Activated CD4-positive, alpha-beta T cell treated with anti-CD3 and anti-CD28 coated beads for 36 hours (primary cell): ENCODE results near the gene DNM3. TPM values are rescaled to one million over a fixed set of nuclear protein-coding genes. Genes with fewer than 3 reads are reported as not detected.

Experiments
- ATAC-seq: fragments of 200-7000 bp; cut with Tn5 transposase; one replicate; pipeline ENCODE4 v1.10.0; 2021; ENCODE audit warnings: mild to moderate bottlenecking, moderate library complexity
- CTCF ChIA-PET: fragments of 350-600 bp; sonication (Branson Sonifier 250); formaldehyde crosslinking; loops from one replicate; lab custom pipeline; 2021; ENCODE audit warnings: antibody characterized with exemption; lab: Charles Lee
- POLR2A ChIA-PET: fragments of 350-600 bp; sonication (Branson Sonifier 250); formaldehyde crosslinking; loops from one replicate; lab custom pipeline; 2021; ENCODE audit warnings: antibody characterized with exemption, inconsistent platforms; lab: Charles Lee
- DNase-seq: peaks from one replicate; pipeline ENCODE4 v3.0.0-alpha.2; 2020
- H3K27ac Mint-ChIP-seq: one replicate; pipeline ENCODE4 v1.8.0; 2021; ENCODE audit warnings: mixed read lengths
- H3K27me3 Mint-ChIP-seq: one replicate; pipeline ENCODE4 v1.8.0; 2021; ENCODE audit warnings: mixed read lengths
- H3K36me3 Mint-ChIP-seq: one replicate; pipeline ENCODE4 v1.8.0; 2021; ENCODE audit warnings: low read depth, mixed read lengths
- H3K4me1 Mint-ChIP-seq: one replicate; pipeline ENCODE4 v1.8.0; 2021; ENCODE audit warnings: mixed read lengths
- H3K4me3 Mint-ChIP-seq: one replicate; pipeline ENCODE4 v1.8.0; 2021; ENCODE audit warnings: mild to moderate bottlenecking, moderate library complexity, mixed read lengths
- H3K9me3 Mint-ChIP-seq: one replicate; pipeline ENCODE4 v1.8.0; 2021; ENCODE audit warnings: low read depth, mixed read lengths
- intact Hi-C, 2 experiments: fragments of 100-400 bp; cut with DNase I in 1 of 2; cut with micrococcal nuclease in 1 of 2; formaldehyde crosslinking; loops; one replicate each; pipeline versions ENCODE4 v1.14.2 to v1.15.1; 2022 to 2024; cut with DNase I, micrococcal nuclease
- total RNA-seq, 2 experiments: library from RNA; stranded (reverse); gene quantifications; one replicate each; pipeline ENCODE4 v1.2.3, GENCODE V29; 2021

Gene DNM3
- total RNA-seq, 2 experiments from 2014 or later, result 1.1 to 1.4 TPM

DNA sequence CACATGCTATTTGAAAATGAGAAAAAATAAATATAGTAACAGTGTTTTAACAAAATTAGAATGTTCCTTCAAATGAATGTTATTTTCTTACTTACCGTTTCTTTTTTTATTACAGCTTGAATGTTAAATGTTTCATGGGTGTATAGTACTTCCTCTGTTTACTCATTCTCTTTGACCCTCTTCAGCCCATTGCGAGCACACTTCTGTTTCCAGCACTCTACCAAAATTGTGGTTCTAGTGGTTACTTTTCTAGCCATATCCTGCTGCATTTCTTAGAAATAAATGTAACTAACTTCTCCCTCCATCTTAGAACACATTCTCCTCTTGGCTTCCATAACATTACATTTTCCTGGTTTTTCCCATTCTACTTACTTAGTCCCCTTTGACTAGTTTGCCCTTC, 389.2 kb downstream of the DNM3 start:
- CTCF ChIA-PET, result interaction anchor here (0.7 kb wide), 1 partner anchor 1084 kb away, joined by 3 read pairs; no protein-coding TSS in a partner anchor
- H3K36me3 Mint-ChIP-seq, result no peaks in the 10 kb centered on the region
- no peaks in the 10 kb centered on the region for H3K27me3 Mint-ChIP-seq
- DNase-seq, result no peak
- ATAC-seq, result no peak
- no peak overlapping the region for H3K27ac Mint-ChIP-seq
- peaks cover 9% of the 10 kb centered on the region for H3K9me3 Mint-ChIP-seq
- intact Hi-C loops, result no loop called here
- H3K4me1 Mint-ChIP-seq, result peaks cover 4% of the 10 kb centered on the region
- POLR2A ChIA-PET, result no interaction called here
- no peak overlapping the region for H3K4me3 Mint-ChIP-seq

DNA sequence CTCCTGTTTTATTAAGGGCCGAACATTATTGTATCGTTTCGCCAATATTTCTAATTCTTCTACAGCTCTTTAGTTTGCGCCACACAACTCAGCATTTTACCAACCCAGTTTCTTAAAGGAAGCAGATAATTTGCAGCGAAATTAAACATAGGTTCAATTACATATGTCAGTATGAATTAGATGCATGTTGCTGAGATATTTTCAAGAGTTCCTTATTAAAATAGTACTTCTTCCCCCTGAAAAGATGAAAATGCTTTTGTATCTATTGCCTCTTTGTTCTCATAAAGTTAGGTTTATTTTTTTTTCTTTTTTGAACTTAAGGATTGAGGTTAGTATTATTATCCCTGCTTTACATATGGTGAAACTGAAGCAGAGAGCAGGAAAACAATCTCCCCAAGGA, 395.7 kb downstream of the DNM3 start:
- ChIA-PET CTCF (no interaction called here), POLR2A (no interaction called here)
- intact Hi-C loops, result no loop called here
- no peaks in the 10 kb centered on the region for H3K36me3 Mint-ChIP-seq
- no peak overlapping the region for H3K4me3 Mint-ChIP-seq
- H3K9me3 Mint-ChIP-seq, result peaks cover under 1% of the 10 kb centered on the region
- H3K27ac Mint-ChIP-seq, result no peak overlapping the region
- ATAC-seq (no peak), DNase-seq (no peak)
- H3K4me1 Mint-ChIP-seq, result no peaks in the 10 kb centered on the region
- H3K27me3 Mint-ChIP-seq, result no peaks in the 10 kb centered on the region

- ATAC-seq, result no peak
- no peaks in the 10 kb centered on the region for H3K4me1 Mint-ChIP-seq
- H3K27me3 Mint-ChIP-seq, result no peaks in the 10 kb centered on the region
- no peak for DNase-seq
- no peak overlapping the region for H3K4me3 Mint-ChIP-seq
- CTCF ChIA-PET, result no interaction called here
- POLR2A ChIA-PET, result no interaction called here
- intact Hi-C loops, result no loop called here
- no peaks in the 10 kb centered on the region for H3K9me3 Mint-ChIP-seq
- H3K27ac Mint-ChIP-seq, result no peak overlapping the region
- no peaks in the 10 kb centered on the region for H3K36me3 Mint-ChIP-seq
Measured at GRCh38 chr1:172238158-172238557, 396.9 kb downstream of the DNM3 start.

- ATAC-seq (no peak), DNase-seq (no peak)
- Mint-ChIP-seq H3K27me3 (no peaks in the 10 kb centered on the region), H3K4me1 (no peaks in the 10 kb centered on the region), H3K27ac (no peak overlapping the region), H3K36me3 (no peaks in the 10 kb centered on the region), H3K4me3 (no peak overlapping the region), H3K9me3 (no peaks in the 10 kb centered on the region)
- ChIA-PET POLR2A (no interaction called here), CTCF (interaction anchor here (0.6 kb wide), 1 partner anchor 29 kb away, joined by 3 read pairs; no protein-coding TSS in a partner anchor)
- intact Hi-C loops, result no loop called here
Measured at GRCh38 chr1:172238965-172239364, 397.7 kb downstream of the DNM3 start.

GRCh38 chr1:172239901-172240300, 398.6 kb downstream of the DNM3 start:
- POLR2A ChIA-PET, result no interaction called here
- Mint-ChIP-seq H3K27me3 (no peaks in the 10 kb centered on the region), H3K27ac (no peak overlapping the region), H3K4me1 (no peaks in the 10 kb centered on the region), H3K4me3 (no peak overlapping the region), H3K9me3 (no peaks in the 10 kb centered on the region), H3K36me3 (no peaks in the 10 kb centered on the region)
- intact Hi-C loops, result no loop called here
- CTCF ChIA-PET, result no interaction called here
- no peak for DNase-seq
- no peak for ATAC-seq

DNA sequence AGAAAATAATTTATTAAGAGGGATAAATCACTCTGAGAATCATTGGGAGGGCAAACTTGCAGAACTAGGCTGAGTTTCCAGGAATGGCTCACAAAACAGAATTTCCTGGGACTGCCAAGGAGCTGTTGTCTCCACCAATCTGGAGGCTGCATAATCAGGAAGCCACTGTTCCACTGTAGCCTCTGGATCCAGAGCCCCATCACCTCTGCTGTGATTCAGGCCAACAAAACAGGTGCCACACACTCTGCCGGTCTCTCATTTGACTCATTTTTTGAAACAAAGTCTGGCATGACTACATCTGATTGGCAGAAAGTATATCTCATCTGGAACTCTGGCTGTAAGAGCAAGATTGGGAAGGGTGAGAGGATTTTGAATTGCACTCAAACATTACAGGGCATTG, 400.2 kb downstream of the DNM3 start:
- H3K4me1 Mint-ChIP-seq, result no peaks in the 10 kb centered on the region
- ChIA-PET POLR2A (no interaction called here), CTCF (interaction anchor here (0.7 to 1.5 kb wide), 2 partner anchors 13 to 87 kb away, joined by 3 read pairs; no protein-coding TSS in a partner anchor)
- no peaks in the 10 kb centered on the region for H3K27me3 Mint-ChIP-seq
- no peaks in the 10 kb centered on the region for H3K9me3 Mint-ChIP-seq
- no peak for DNase-seq
- no peak overlapping the region for H3K4me3 Mint-ChIP-seq
- intact Hi-C loops, result no loop called here
- no peak for ATAC-seq
- no peaks in the 10 kb centered on the region for H3K36me3 Mint-ChIP-seq
- no peak overlapping the region for H3K27ac Mint-ChIP-seq

- CTCF ChIA-PET, result no interaction called here
Measured at GRCh38 chr1:172244865-172245264, 403.6 kb downstream of the DNM3 start.

DNA sequence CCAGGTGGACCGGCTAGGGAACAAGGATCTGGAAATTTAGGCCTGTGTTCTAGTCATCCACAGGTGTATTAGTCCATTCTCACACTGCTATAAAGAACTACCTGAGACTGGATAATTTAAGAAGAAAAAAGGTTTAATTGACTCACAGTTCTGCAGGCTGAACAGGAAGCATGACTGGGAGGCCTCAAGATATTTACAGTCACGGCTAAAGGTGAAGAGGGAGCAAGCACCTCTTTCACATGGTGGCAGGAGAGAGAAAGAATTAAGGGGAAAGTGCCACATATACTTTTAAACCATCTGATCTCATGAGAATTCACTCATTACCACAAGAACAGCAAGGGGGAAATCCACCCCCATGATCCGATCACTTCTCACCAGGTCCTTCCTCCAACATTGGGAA, 404.5 kb downstream of the DNM3 start:
- Mint-ChIP-seq H3K36me3 (no peaks in the 10 kb centered on the region), H3K4me3 (no peak overlapping the region), H3K4me1 (no peaks in the 10 kb centered on the region), H3K9me3 (no peaks in the 10 kb centered on the region), H3K27me3 (no peaks in the 10 kb centered on the region), H3K27ac (no peak overlapping the region)
- ATAC-seq (no peak), DNase-seq (no peak)
- ChIA-PET POLR2A (no interaction called here), CTCF (no interaction called here)
- intact Hi-C loops, result no loop called here

More at GRCh38 chr1:172244865-172245264, 403.6 kb downstream of the DNM3 start:
- ATAC-seq (no peak), DNase-seq (no peak)
- Mint-ChIP-seq H3K27me3 (no peaks in the 10 kb centered on the region), H3K36me3 (no peaks in the 10 kb centered on the region), H3K4me3 (no peak overlapping the region), H3K27ac (no peak overlapping the region), H3K9me3 (no peaks in the 10 kb centered on the region), H3K4me1 (no peaks in the 10 kb centered on the region)
- intact Hi-C loops, result no loop called here
- POLR2A ChIA-PET, result no interaction called here

DNA sequence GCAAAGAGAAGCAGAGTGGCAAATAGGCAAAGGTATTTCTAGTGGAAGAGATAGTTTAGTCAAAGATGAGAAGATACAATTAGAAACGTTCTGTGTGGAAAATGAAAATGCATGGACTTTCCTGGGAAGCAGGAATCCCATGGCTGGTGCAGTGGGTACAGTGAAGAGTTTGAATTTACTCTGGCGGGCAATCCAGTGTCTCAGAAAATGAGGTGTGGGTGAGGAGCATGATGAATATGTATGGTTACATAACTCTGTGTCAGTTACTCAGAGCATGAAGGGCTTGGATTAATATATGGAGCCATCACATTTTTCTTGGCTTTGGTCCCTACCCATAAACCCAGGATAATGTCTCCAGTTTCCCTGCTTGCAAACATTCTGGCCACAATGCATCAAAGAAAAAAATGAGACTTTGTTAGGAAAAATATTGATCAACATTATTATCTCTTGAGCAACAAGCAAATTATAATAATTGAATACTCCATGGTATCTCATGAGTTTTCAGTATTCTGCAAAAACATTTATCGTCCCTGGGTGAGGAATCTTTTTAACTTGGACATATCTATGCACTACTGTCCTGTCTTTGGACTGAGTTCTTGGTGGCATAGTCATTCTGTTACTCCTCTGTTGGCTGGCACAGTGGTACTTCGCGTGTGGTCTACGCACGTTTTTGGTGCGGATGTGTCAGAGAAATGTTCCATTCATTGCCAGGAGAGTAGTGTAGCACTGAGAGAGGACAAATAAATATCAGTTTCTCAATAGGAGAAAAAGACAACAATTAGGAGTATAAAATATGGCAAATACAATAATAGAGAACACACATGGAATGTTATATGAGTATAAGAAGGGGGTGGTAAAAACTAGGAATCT, 405.5 kb downstream of the DNM3 start:
- H3K4me3 Mint-ChIP-seq, result no peak overlapping the region

DNA sequence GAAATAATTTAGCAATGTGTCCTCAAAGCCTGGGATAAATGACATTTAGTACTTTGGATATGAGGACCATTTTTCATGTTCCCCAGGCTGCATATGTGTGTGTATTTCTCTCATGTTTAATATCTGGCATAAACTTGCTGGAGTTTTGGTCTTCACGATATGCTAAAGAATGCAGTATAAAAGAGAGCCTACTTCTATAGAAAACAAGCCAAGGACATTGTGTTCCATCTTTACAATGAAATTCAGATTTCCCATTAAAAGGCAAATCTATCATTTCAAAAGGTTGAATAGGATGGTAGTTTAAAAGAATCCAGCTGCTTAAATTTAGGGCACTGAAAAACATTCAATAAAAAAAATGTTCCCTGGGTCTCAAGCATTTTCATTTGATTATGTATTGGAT, 410.2 kb downstream of the DNM3 start:
- POLR2A ChIA-PET, result no interaction called here
- no peak for ATAC-seq
- intact Hi-C loops, result no loop called here
- no peaks in the 10 kb centered on the region for H3K27me3 Mint-ChIP-seq
- DNase-seq, result no peak
- no peaks in the 10 kb centered on the region for H3K36me3 Mint-ChIP-seq
- H3K4me3 Mint-ChIP-seq, result no peak overlapping the region
- H3K4me1 Mint-ChIP-seq, result peaks cover 17% of the 10 kb centered on the region
- no peak overlapping the region for H3K27ac Mint-ChIP-seq
- no peaks in the 10 kb centered on the region for H3K9me3 Mint-ChIP-seq
- CTCF ChIA-PET, result no interaction called here

More for the DNA sequence above, 405.5 kb downstream of the DNM3 start:
- Mint-ChIP-seq H3K36me3 (no peaks in the 10 kb centered on the region), H3K27me3 (no peaks in the 10 kb centered on the region), H3K4me1 (no peaks in the 10 kb centered on the region), H3K27ac (no peak overlapping the region), H3K9me3 (no peaks in the 10 kb centered on the region)
- ChIA-PET CTCF (no interaction called here), POLR2A (no interaction called here)
- no peak for ATAC-seq
- DNase-seq, result no peak
- intact Hi-C loops, result no loop called here

DNA sequence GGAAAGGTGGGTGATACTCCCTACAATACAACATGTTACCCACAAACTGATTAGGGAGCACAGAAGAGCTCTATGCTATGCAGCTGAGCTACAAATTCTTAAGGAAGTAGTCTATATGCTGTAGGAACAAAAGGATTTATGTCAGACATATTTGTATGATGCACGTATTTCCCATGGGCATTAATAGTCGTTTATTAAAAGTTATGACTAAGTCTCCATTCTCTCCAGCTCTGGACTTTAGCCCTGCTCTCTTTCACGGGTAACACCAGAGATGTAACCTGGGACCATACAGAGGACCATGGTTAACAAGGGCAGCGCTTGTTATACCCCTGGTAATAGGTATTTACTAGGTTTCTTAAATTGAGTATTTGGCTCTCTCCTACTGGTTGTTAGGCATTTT, 411.0 kb downstream of the DNM3 start:
- Mint-ChIP-seq H3K9me3 (no peaks in the 10 kb centered on the region), H3K27ac (no peak overlapping the region), H3K36me3 (no peaks in the 10 kb centered on the region), H3K4me3 (no peak overlapping the region), H3K27me3 (no peaks in the 10 kb centered on the region), H3K4me1 (peaks cover 17% of the 10 kb centered on the region)
- intact Hi-C loops, result no loop called here
- ATAC-seq, result no peak
- DNase-seq, result no peak
- ChIA-PET CTCF (interaction anchor here (0.6 kb wide), 1 partner anchor 1491 kb away, joined by 4 read pairs; no protein-coding TSS in a partner anchor), POLR2A (no interaction called here)

DNA sequence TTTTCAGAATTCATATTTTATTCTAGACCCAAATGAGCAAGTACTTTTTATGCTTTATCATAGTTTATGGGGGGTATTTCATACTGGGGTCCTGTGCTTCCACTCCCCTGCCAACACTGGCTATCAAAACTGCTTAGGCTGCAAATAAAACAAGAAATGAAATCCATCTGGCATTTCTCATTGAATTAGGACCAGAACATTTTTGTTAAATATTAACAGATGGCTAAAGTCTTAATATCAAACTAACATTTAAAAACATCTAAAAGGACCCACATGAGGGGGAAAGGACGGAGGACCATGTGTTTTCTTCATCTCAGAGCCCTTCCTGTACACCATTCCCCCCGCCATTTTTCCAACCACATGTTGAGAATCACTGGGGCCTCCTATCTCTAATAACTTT, 411.7 kb downstream of the DNM3 start:
- Mint-ChIP-seq H3K27me3 (no peaks in the 10 kb centered on the region), H3K4me3 (no peak overlapping the region), H3K36me3 (no peaks in the 10 kb centered on the region), H3K4me1 (peaks cover 17% of the 10 kb centered on the region), H3K27ac (no peak overlapping the region), H3K9me3 (no peaks in the 10 kb centered on the region)
- DNase-seq, result no peak
- intact Hi-C loops, result no loop called here
- ATAC-seq, result no peak
- ChIA-PET POLR2A (no interaction called here), CTCF (interaction anchor here (0.5 to 0.6 kb wide), 2 partner anchors 20 to 1492 kb away, joined by 3 to 4 read pairs; no protein-coding TSS in a partner anchor)
